Type B pancreatic cell (in vitro differentiated cells): ENCODE data around the gene PEF1. TPM values are rescaled to one million over a fixed set of nuclear protein-coding genes. Genes with fewer than 3 reads are reported as not detected.

ENCODE experiments used
- DNase-seq: peaks from one replicate; pipeline ENCODE4 v3.0.0; 2021; ENCODE audit warnings: mixed read lengths; ENCODE audit not compliant: unreplicated experiment; ENCODE audit errors: extremely low spot score
- H3K27ac Mint-ChIP-seq: 2 replicates; pipeline ENCODE4 v1.8.0; 2021; ENCODE audit warnings: mild to moderate bottlenecking, mixed read lengths
- H3K27me3 Mint-ChIP-seq: 2 replicates; pipeline ENCODE4 v1.8.0; 2021; ENCODE audit warnings: mixed read lengths
- H3K36me3 Mint-ChIP-seq: 2 replicates; pipeline ENCODE4 v1.8.0; 2021; ENCODE audit warnings: mixed read lengths
- H3K4me1 Mint-ChIP-seq: one replicate; pipeline ENCODE4 v1.8.0; 2021; ENCODE audit warnings: mixed read lengths; ENCODE audit not compliant: unreplicated experiment
- H3K4me3 Mint-ChIP-seq: 2 replicates; pipeline ENCODE4 v1.8.0; 2021; ENCODE audit warnings: mild to moderate bottlenecking, mixed read lengths
- H3K9me3 Mint-ChIP-seq: 2 replicates; pipeline ENCODE4 v1.8.0; 2021; ENCODE audit warnings: mixed read lengths
- total RNA-seq: library from RNA; stranded (reverse); gene quantifications from 2 replicates; pipeline ENCODE4 v1.2.1, GENCODE V29; 2021; ENCODE audit warnings: low replicate concordance
- TF ChIP-seq, protein P1 (sequence below): fragments of 200-600 bp; sonication (generic); conservative IDR thresholded peaks from 2 replicates; pipeline ENCODE4 v1.5.0; 2021; ENCODE audit warnings: antibody characterized with exemption, mild to moderate bottlenecking

The PEF1 gene
- total RNA-seq, 1 donor from 2014 or later, result 45.2 TPM

- no peak overlapping the region for H3K4me3 Mint-ChIP-seq
- no peak for DNase-seq
- H3K4me1 Mint-ChIP-seq, result peaks cover 25% of the 10 kb centered on the region
- no peaks in the 10 kb centered on the region for H3K36me3 Mint-ChIP-seq
- TF ChIP-seq, protein P1, sequence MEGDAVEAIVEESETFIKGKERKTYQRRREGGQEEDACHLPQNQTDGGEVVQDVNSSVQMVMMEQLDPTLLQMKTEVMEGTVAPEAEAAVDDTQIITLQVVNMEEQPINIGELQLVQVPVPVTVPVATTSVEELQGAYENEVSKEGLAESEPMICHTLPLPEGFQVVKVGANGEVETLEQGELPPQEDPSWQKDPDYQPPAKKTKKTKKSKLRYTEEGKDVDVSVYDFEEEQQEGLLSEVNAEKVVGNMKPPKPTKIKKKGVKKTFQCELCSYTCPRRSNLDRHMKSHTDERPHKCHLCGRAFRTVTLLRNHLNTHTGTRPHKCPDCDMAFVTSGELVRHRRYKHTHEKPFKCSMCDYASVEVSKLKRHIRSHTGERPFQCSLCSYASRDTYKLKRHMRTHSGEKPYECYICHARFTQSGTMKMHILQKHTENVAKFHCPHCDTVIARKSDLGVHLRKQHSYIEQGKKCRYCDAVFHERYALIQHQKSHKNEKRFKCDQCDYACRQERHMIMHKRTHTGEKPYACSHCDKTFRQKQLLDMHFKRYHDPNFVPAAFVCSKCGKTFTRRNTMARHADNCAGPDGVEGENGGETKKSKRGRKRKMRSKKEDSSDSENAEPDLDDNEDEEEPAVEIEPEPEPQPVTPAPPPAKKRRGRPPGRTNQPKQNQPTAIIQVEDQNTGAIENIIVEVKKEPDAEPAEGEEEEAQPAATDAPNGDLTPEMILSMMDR, result no peak
- peaks cover 26% of the 10 kb centered on the region for H3K27me3 Mint-ChIP-seq
- no peaks in the 10 kb centered on the region for H3K9me3 Mint-ChIP-seq
- no peak overlapping the region for H3K27ac Mint-ChIP-seq
Observed at GRCh38 chr1:31668303-31668883, 23.7 kb upstream of the PEF1 start.

DNA sequence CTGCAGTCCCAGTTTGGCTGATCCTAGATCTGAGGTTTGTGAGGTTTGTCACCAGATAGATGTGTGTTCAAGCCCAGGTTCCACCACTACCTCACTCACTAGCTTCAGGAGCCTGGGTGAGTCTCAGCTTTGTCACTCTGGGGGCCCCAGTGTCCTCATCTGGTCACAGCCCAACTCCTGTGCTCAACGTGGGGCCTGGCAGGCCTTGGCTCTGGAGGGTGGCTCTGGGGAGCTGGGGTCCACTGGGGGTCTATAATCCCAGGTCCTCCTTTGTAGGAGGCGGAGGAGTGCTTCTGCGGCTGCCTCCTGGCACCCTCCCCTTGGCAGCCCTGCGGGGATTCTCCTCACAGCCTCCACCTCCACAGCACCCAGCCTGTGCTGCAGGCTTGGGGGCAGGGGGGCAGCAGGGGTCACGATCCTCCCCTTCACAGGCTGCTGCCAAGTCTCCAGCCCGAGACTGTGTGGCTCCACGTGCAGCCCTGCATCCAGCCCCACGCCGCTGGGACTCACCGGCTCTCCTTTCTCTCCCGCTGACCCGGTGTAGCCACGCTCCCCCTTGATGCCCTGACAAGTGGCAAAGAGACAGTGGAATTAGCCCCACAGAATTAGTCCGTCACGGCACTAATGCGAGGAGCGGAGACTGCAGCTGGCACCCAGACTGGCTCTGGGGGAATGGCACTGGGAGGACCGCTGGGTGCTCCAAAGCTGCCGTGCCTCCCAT is 22.5 kb upstream of the PEF1 start:
- Mint-ChIP-seq H3K4me1 (peaks cover 25% of the 10 kb centered on the region), H3K4me3 (no peak overlapping the region), H3K36me3 (no peaks in the 10 kb centered on the region), H3K9me3 (no peaks in the 10 kb centered on the region), H3K27me3 (peaks cover 26% of the 10 kb centered on the region), H3K27ac (no peak overlapping the region)
- TF ChIP-seq, protein P1, result no peak
- DNase-seq, result no peak

DNA sequence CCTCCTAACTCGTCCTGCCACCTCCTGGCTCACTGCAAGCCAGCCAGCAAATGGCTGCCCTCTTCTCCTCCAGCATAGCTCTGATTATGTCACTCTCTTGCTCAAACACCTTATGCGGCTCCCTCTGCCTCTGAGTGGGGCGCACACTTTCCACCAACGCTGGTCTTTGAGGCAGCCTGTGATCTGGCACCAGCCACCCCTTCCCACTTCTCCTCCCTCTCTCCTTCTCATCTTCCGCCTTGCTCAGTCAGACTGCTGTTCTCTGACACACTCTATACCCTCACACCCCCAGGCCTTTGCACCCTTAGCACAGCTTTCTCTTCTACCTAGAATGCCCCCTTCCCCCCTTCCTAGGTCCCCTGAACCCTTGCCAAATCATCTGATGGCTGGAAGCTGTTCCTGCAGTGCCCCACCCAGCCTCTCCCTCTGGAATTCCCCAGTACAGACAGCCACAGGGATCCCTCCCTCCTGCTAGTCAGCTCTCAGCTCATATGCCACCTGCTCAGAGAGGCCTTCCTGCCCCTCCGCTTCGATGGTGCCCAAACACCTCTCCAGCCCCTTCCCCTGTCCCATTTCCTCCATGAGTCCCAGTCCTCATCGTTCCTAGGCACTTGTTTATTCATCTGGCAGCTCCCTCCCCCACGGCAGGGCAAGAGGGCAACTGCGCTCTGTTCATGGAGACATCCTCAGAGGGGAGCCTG is 21.7 kb upstream of the PEF1 start:
- peaks cover 23% of the 10 kb centered on the region for H3K27me3 Mint-ChIP-seq

DNA sequence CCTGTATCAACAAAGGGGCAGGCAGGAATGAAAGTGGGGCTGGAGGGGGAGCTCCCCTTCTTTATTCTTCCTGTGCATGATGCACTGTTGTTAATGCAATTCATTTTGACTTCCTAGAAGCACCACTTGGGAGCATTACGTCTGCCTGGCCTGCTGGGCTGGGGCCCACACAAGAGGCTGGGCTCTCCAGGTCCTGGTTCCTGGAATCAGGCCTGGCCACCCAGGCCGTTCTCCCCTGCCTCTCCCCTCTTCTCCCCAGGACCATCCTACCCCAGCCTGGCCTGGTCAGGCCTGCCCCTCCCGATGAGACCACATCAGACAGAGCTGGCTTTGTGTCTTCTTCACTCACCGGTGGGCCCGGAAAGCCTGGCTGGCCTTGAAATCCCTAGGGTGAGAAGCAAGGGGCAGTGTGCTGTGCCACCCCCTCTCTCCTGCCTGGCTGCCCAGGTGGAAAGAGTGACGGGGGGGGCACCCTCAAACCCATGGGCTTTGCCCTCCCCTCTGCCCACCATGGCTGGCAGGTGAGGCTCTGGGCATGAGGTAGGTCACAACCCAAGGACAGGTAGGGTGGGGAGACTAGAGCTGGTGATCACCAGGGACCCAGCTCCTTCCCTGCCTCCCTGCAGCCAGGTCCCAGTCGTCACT is 20.7 kb upstream of the PEF1 start:
- no peak for DNase-seq
- H3K9me3 Mint-ChIP-seq, result no peaks in the 10 kb centered on the region
- H3K27ac Mint-ChIP-seq, result no peak overlapping the region
- H3K36me3 Mint-ChIP-seq, result no peaks in the 10 kb centered on the region
- peaks cover 24% of the 10 kb centered on the region for H3K4me1 Mint-ChIP-seq
- H3K27me3 Mint-ChIP-seq, result peaks cover 22% of the 10 kb centered on the region
- TF ChIP-seq, protein P1, result no peak
- no peak overlapping the region for H3K4me3 Mint-ChIP-seq

More for the DNA sequence above, 21.7 kb upstream of the PEF1 start:
- peak overlapping the region; percentile 59 for H3K4me3 Mint-ChIP-seq
- no peaks in the 10 kb centered on the region for H3K9me3 Mint-ChIP-seq
- H3K4me1 Mint-ChIP-seq, result peaks cover 25% of the 10 kb centered on the region
- peak overlapping the region; percentile 84 for H3K27ac Mint-ChIP-seq
- TF ChIP-seq, protein P1, result no peak
- no peak for DNase-seq
- H3K36me3 Mint-ChIP-seq, result no peaks in the 10 kb centered on the region

DNA sequence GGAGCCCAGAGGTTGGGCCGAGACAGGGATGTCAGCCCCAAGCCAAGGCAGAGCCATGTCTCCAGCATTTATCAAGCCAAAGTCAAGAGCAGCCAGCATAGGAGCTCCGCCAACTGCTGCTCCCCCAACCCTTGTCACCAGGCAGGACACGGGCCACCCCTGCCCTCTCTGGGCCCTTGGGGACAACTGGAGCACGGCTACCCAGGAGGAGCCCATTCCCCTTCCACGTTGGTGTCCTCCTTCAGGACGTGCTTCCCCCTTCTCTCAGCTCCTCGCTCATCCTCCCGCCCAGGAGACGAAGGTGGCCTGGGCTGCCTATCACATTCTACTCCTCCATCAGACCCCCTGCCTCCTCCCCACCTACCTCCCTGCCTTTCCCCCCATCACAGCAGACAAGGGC is 19.9 kb upstream of the PEF1 start:
- no peak overlapping the region for H3K27ac Mint-ChIP-seq
- H3K36me3 Mint-ChIP-seq, result no peaks in the 10 kb centered on the region
- H3K27me3 Mint-ChIP-seq, result peaks cover 14% of the 10 kb centered on the region
- H3K9me3 Mint-ChIP-seq, result no peaks in the 10 kb centered on the region
- TF ChIP-seq, protein P1, result no peak
- no peak overlapping the region for H3K4me3 Mint-ChIP-seq
- peaks cover 16% of the 10 kb centered on the region for H3K4me1 Mint-ChIP-seq
- DNase-seq, result no peak
